BE2C (cell line): ENCODE measurements around the gene OTOF.

Experiments
- DNase-seq: peaks from one replicate; pipeline ENCODE4 v3.0.0-alpha.2; 2020
- H3K27me3 ChIP-seq: fragments of 250-450 bp; sonication (Bioruptor Pico); 2 replicates; pipeline ENCODE4 v1.5.1; 2020; ENCODE audit warnings: mild to moderate bottlenecking
- H3K36me3 ChIP-seq: fragments of 250-450 bp; sonication (Bioruptor Pico); 2 replicates; pipeline ENCODE4 v1.5.1; 2020; ENCODE audit warnings: mild to moderate bottlenecking
- H3K4me1 ChIP-seq: fragments of 250-450 bp; sonication (Bioruptor Pico); 2 replicates; pipeline ENCODE4 v1.5.1; 2020
- H3K4me3 ChIP-seq: 2 replicates; pipeline ENCODE4 v1.5.1; 2011; ENCODE audit warnings: low read depth, low read length
- H3K9me3 ChIP-seq: fragments of 250-450 bp; sonication (Bioruptor Pico); 2 replicates; pipeline ENCODE4 v1.5.1; 2020
- CTCF ChIP-seq: IDR thresholded peaks from 2 replicates; pipeline ENCODE4 v1.5.1; 2012; ENCODE audit warnings: mild to moderate bottlenecking, low read depth, low read length

OTOF gene

GRCh38 chr2:26495705-26496297 lies 17.9 kb upstream of the OTOF start:
- no peak for TF ChIP-seq CTCF
- H3K4me1 ChIP-seq: no peaks in the 10 kb centered on the region
- no peaks in the 10 kb centered on the region for H3K27me3 ChIP-seq
- no peak for DNase-seq
- H3K36me3 ChIP-seq: no peaks in the 10 kb centered on the region
- no peak overlapping the region for H3K4me3 ChIP-seq
- H3K9me3 ChIP-seq: no peaks in the 10 kb centered on the region

GRCh38 chr2:26494891-26495290 lies 17.0 kb upstream of the OTOF start:
- Histone ChIP-seq H3K4me3 (no peak overlapping the region), H3K36me3 (no peaks in the 10 kb centered on the region), H3K27me3 (no peaks in the 10 kb centered on the region), H3K4me1 (no peaks in the 10 kb centered on the region), H3K9me3 (no peaks in the 10 kb centered on the region)
- TF ChIP-seq CTCF: no peak
- no peak for DNase-seq

- DNase-seq: no peak
- H3K4me1 ChIP-seq: no peaks in the 10 kb centered on the region
- no peak overlapping the region for H3K4me3 ChIP-seq
- no peak for TF ChIP-seq CTCF
- H3K36me3 ChIP-seq: no peaks in the 10 kb centered on the region
- no peaks in the 10 kb centered on the region for H3K9me3 ChIP-seq
- H3K27me3 ChIP-seq: no peaks in the 10 kb centered on the region
Measured at GRCh38 chr2:26494199-26494598, 16.3 kb upstream of the OTOF start.

- Histone ChIP-seq H3K36me3 (no peaks in the 10 kb centered on the region), H3K9me3 (no peaks in the 10 kb centered on the region), H3K4me1 (no peaks in the 10 kb centered on the region), H3K4me3 (no peak overlapping the region), H3K27me3 (no peaks in the 10 kb centered on the region)
- DNase-seq: no peak
- TF ChIP-seq CTCF: no peak
Measured at GRCh38 chr2:26493566-26493965, 15.6 kb upstream of the OTOF start.

- no peak for TF ChIP-seq CTCF
Measured at GRCh38 chr2:26492749-26493515, 15.0 kb upstream of the OTOF start.

GRCh38 chr2:26491563-26492167 lies 13.7 kb upstream of the OTOF start:
- no peak for TF ChIP-seq CTCF
- H3K4me3 ChIP-seq: no peak overlapping the region
- H3K4me1 ChIP-seq: no peaks in the 10 kb centered on the region
- no peaks in the 10 kb centered on the region for H3K27me3 ChIP-seq
- DNase-seq: no peak
- no peaks in the 10 kb centered on the region for H3K36me3 ChIP-seq
- no peaks in the 10 kb centered on the region for H3K9me3 ChIP-seq

More at GRCh38 chr2:26492749-26493515, 15.0 kb upstream of the OTOF start:
- no peaks in the 10 kb centered on the region for H3K4me1 ChIP-seq
- H3K27me3 ChIP-seq: no peaks in the 10 kb centered on the region
- H3K9me3 ChIP-seq: no peaks in the 10 kb centered on the region
- H3K4me3 ChIP-seq: no peak overlapping the region
- H3K36me3 ChIP-seq: no peaks in the 10 kb centered on the region
- no peak for DNase-seq
